ENCODE data around the gene PDCD1LG2. TPM values are rescaled to one million over a fixed set of nuclear protein-coding genes. Genes with fewer than 3 reads are reported as not detected.

PDCD1LG2 gene
- total RNA-seq, 1 donor from 2014 or later: 8.8 TPM

- peak overlapping the region; percentile 100 for H3K27ac Mint-ChIP-seq (ENCODE audit: unreplicated experiment)
- peak; percentile 99 for DNase-seq (ENCODE audit: low read depth)
These were observed 758 bp upstream of the PDCD1LG2 start for GRCh38 chr9:5509573-5509972.

GRCh38 chr9:5510989-5511388 lies 658 bp downstream of the PDCD1LG2 start:
- no peaks in the 10 kb centered on the region for H3K27me3 Mint-ChIP-seq (ENCODE audit: low read depth, unreplicated experiment)
- no peaks in the 10 kb centered on the region for H3K36me3 ChIP-seq (ENCODE audit: insufficient read depth, low read length)
- no peak for DNase-seq (ENCODE audit: low read depth)
- peaks cover 5% of the 10 kb centered on the region for H3K36me3 Mint-ChIP-seq (ENCODE audit: low read depth, unreplicated experiment)
- TF ChIP-seq EZH2 (IDR thresholded peaks at IDR 0.05; ENCODE audit: insufficient read depth, low read length) (no peak), CTCF (IDR thresholded peaks at IDR 0.05; ENCODE audit: insufficient read depth, low read depth, low read length) (no peak)
- H3K4me3 ChIP-seq (ENCODE audit: insufficient read depth, low read depth, low read length): peak overlapping the region; percentile 59
- peaks cover 4% of the 10 kb centered on the region for H3K9me3 Mint-ChIP-seq (ENCODE audit: unreplicated experiment)
- peak overlapping the region; percentile 97 for H3K27ac ChIP-seq (ENCODE audit: low read depth, low read length)
- peak overlapping the region; percentile 87 for H3K9ac ChIP-seq (ENCODE audit: low read length)
- no peaks in the 10 kb centered on the region for H3K27me3 ChIP-seq (ENCODE audit: insufficient read depth, low read length)
- FAIRE-seq: no peak
- H3K4me1 ChIP-seq (ENCODE audit: insufficient read depth, low read length): peaks cover 60% of the 10 kb centered on the region
- H3K4me1 Mint-ChIP-seq (ENCODE audit: low read depth, unreplicated experiment): peaks cover 66% of the 10 kb centered on the region
- H3K27ac Mint-ChIP-seq (ENCODE audit: unreplicated experiment): peak overlapping the region; percentile 100
- peaks cover 46% of the 10 kb centered on the region for H3K79me2 ChIP-seq (ENCODE audit: insufficient read depth, low read length)
- no peaks in the 10 kb centered on the region for H3K9me3 ChIP-seq (ENCODE audit: insufficient read depth, low read depth, low read length)
- H3K4me2 ChIP-seq (ENCODE audit: low read length): peak overlapping the region; percentile 88
- H3K4me3 Mint-ChIP-seq (ENCODE audit: unreplicated experiment): peak overlapping the region; percentile 77
- H4K20me1 ChIP-seq (ENCODE audit: insufficient read depth, low read length): no peaks in the 10 kb centered on the region
- H2AFZ ChIP-seq (ENCODE audit: low read depth, low read length): peak overlapping the region; percentile 1

More at GRCh38 chr9:5509573-5509972, 758 bp upstream of the PDCD1LG2 start:
- Histone ChIP-seq H4K20me1 (ENCODE audit: insufficient read depth, low read length) (no peaks in the 10 kb centered on the region), H3K79me2 (ENCODE audit: insufficient read depth, low read length) (peaks cover 38% of the 10 kb centered on the region), H3K27me3 (ENCODE audit: insufficient read depth, low read length) (no peaks in the 10 kb centered on the region), H3K9ac (ENCODE audit: low read length) (peak overlapping the region; percentile 87), H3K4me2 (ENCODE audit: low read length) (peak overlapping the region; percentile 88), H2AFZ (ENCODE audit: low read depth, low read length) (no peak overlapping the region), H3K4me3 (ENCODE audit: insufficient read depth, low read depth, low read length) (peak overlapping the region; percentile 59), H3K36me3 (ENCODE audit: insufficient read depth, low read length) (no peaks in the 10 kb centered on the region), H3K9me3 (ENCODE audit: insufficient read depth, low read depth, low read length) (no peaks in the 10 kb centered on the region), H3K4me1 (ENCODE audit: insufficient read depth, low read length) (peaks cover 50% of the 10 kb centered on the region), H3K27ac (ENCODE audit: low read depth, low read length) (peak overlapping the region; percentile 97)
- Mint-ChIP-seq H3K36me3 (ENCODE audit: low read depth, unreplicated experiment) (peaks cover 5% of the 10 kb centered on the region), H3K27me3 (ENCODE audit: low read depth, unreplicated experiment) (no peaks in the 10 kb centered on the region), H3K4me3 (ENCODE audit: unreplicated experiment) (no peak overlapping the region), H3K9me3 (ENCODE audit: unreplicated experiment) (peaks cover 11% of the 10 kb centered on the region), H3K4me1 (ENCODE audit: low read depth, unreplicated experiment) (peaks cover 58% of the 10 kb centered on the region)
- TF ChIP-seq CTCF (IDR thresholded peaks at IDR 0.05; ENCODE audit: insufficient read depth, low read depth, low read length) (no peak), EZH2 (IDR thresholded peaks at IDR 0.05; ENCODE audit: insufficient read depth, low read length) (no peak)
- peak; percentile 99 for FAIRE-seq

- FAIRE-seq (no peak), DNase-seq (ENCODE audit: low read depth) (no peak)
- peaks cover 60% of the 10 kb centered on the region for H3K4me1 ChIP-seq (ENCODE audit: insufficient read depth, low read length)
- Mint-ChIP-seq H3K36me3 (ENCODE audit: low read depth, unreplicated experiment) (peaks cover 5% of the 10 kb centered on the region), H3K4me1 (ENCODE audit: low read depth, unreplicated experiment) (peaks cover 66% of the 10 kb centered on the region), H3K27ac (ENCODE audit: unreplicated experiment) (peak overlapping the region; percentile 100), H3K27me3 (ENCODE audit: low read depth, unreplicated experiment) (no peaks in the 10 kb centered on the region), H3K9me3 (ENCODE audit: unreplicated experiment) (peaks cover 4% of the 10 kb centered on the region), H3K4me3 (ENCODE audit: unreplicated experiment) (peak overlapping the region; percentile 77)
- H3K4me2 ChIP-seq (ENCODE audit: low read length): peak overlapping the region; percentile 88
- no peak overlapping the region for H2AFZ ChIP-seq (ENCODE audit: low read depth, low read length)
- H3K4me3 ChIP-seq (ENCODE audit: insufficient read depth, low read depth, low read length): peak overlapping the region; percentile 59
- no peaks in the 10 kb centered on the region for H3K9me3 ChIP-seq (ENCODE audit: insufficient read depth, low read depth, low read length)
- no peak for TF ChIP-seq CTCF (IDR thresholded peaks at IDR 0.05; ENCODE audit: insufficient read depth, low read depth, low read length)
- no peak for TF ChIP-seq EZH2 (IDR thresholded peaks at IDR 0.05; ENCODE audit: insufficient read depth, low read length)
- no peaks in the 10 kb centered on the region for H3K27me3 ChIP-seq (ENCODE audit: insufficient read depth, low read length)
- H3K9ac ChIP-seq (ENCODE audit: low read length): peak overlapping the region; percentile 87
- no peaks in the 10 kb centered on the region for H3K36me3 ChIP-seq (ENCODE audit: insufficient read depth, low read length)
- H3K79me2 ChIP-seq (ENCODE audit: insufficient read depth, low read length): peaks cover 51% of the 10 kb centered on the region
- H3K27ac ChIP-seq (ENCODE audit: low read depth, low read length): peak overlapping the region; percentile 97
- H4K20me1 ChIP-seq (ENCODE audit: insufficient read depth, low read length): no peaks in the 10 kb centered on the region
These were observed 1.1 kb downstream of the PDCD1LG2 start for GRCh38 chr9:5511476-5511875.

Data from astrocyte (in vitro differentiated cells and primary cell).